ENCODE data around the gene SAMD14.
A peak's percentile ranks its signal among the peaks of the same experiment; 100 is the strongest.

Gene SAMD14

GRCh38 chr17:50165066-50165465 lies 35.1 kb upstream of the SAMD14 start:
- no peak for DNase-seq

GRCh38 chr17:50164697-50164988 lies 34.7 kb upstream of the SAMD14 start:
- no peak for DNase-seq

GRCh38 chr17:50163843-50164696 lies 34.1 kb upstream of the SAMD14 start:
- no peak for DNase-seq

GRCh38 chr17:50162466-50163254 lies 32.7 kb upstream of the SAMD14 start:
- no peak for DNase-seq

- no peak for DNase-seq
Measured at GRCh38 chr17:50161911-50162288, 31.9 kb upstream of the SAMD14 start.

GRCh38 chr17:50161023-50161910 lies 31.3 kb upstream of the SAMD14 start:
- DNase-seq = peak; percentile 89 to 94 (median 92)

GRCh38 chr17:50157891-50158290 lies 27.9 kb upstream of the SAMD14 start:
- peak in 1 of 5 donors; percentile 63 for DNase-seq

- no peak for DNase-seq
Measured at GRCh38 chr17:50155115-50155819, 25.3 kb upstream of the SAMD14 start.

- DNase-seq = no peak
Measured at GRCh38 chr17:50154604-50155003, 24.6 kb upstream of the SAMD14 start.

- DNase-seq = no peak
Measured at GRCh38 chr17:50153650-50154575, 24.0 kb upstream of the SAMD14 start.

GRCh38 chr17:50152736-50153135 lies 22.8 kb upstream of the SAMD14 start:
- DNase-seq = no peak

- DNase-seq = peak in 2 of 5 donors; percentile 24 to 71
Measured at GRCh38 chr17:50151937-50152547, 22.1 kb upstream of the SAMD14 start.

GRCh38 chr17:50151041-50151936 lies 21.3 kb upstream of the SAMD14 start:
- DNase-seq = peak; percentile 78 to 93 (median 82)

GRCh38 chr17:50150354-50151040 lies 20.5 kb upstream of the SAMD14 start, which contains the start of gene PPP1R9B:
TSS of gene PPP1R9B (minus strand) at chr17:50150677. CDS start at chr17:50150513, 164 bp downstream.
- no peak for DNase-seq

GRCh38 chr17:50149417-50150353 lies 19.7 kb upstream of the SAMD14 start:
- peak in 4 of 5 donors; percentile 40 to 67 (median 59) for DNase-seq

- DNase-seq = peak in 1 of 5 donors; percentile 18
Measured at GRCh38 chr17:50149091-50149416, 19.1 kb upstream of the SAMD14 start.

- DNase-seq = peak in 4 of 5 donors; percentile 56 to 69 (median 57)
Measured at GRCh38 chr17:50148226-50149090, 18.5 kb upstream of the SAMD14 start.

Data from T-helper 1 cell (primary cell).